Ammon's horn (tissue), 1 donor: Measurements from ENCODE around the gene RAI14.
A peak's percentile ranks its signal among the peaks of the same experiment; 100 is the strongest.

Experiments used
- DNase-seq: peaks from one replicate; pipeline ENCODE4 v3.0.0-alpha.2; 2016; ENCODE audit warnings: low spot score

RAI14 gene

GRCh38 chr5:34677428-34677827, 21.3 kb downstream of the RAI14 start:
- no peak for DNase-seq

GRCh38 chr5:34680896-34681295, 24.8 kb downstream of the RAI14 start:
- DNase-seq, result no peak

GRCh38 chr5:34682926-34683623, 26.9 kb downstream of the RAI14 start:
- no peak for DNase-seq

GRCh38 chr5:34684281-34684979, 28.3 kb downstream of the RAI14 start:
- peak; percentile 61 for DNase-seq

GRCh38 chr5:34684980-34685352, 28.8 kb downstream of the RAI14 start:
- no peak for DNase-seq

GRCh38 chr5:34685485-34686165, 29.5 kb downstream of the RAI14 start:
- DNase-seq, result no peak

GRCh38 chr5:34686762-34687268, 30.7 kb downstream of the RAI14 start:
- peak; percentile 13 for DNase-seq

- no peak for DNase-seq
Observed at GRCh38 chr5:34687269-34688011, 31.3 kb downstream of the RAI14 start.

- no peak for DNase-seq
Observed at GRCh38 chr5:34688015-34688810, 32.1 kb downstream of the RAI14 start.

- DNase-seq, result no peak
Observed at GRCh38 chr5:34690301-34690700, 34.2 kb downstream of the RAI14 start.

GRCh38 chr5:34690898-34691297, 34.8 kb downstream of the RAI14 start:
- DNase-seq, result no peak

GRCh38 chr5:34691326-34691725, 35.2 kb downstream of the RAI14 start:
- DNase-seq, result no peak

- peak; percentile 21 for DNase-seq
Observed at GRCh38 chr5:34692786-34693185, 36.7 kb downstream of the RAI14 start.

- no peak for DNase-seq
Observed at GRCh38 chr5:34694012-34694411, 37.9 kb downstream of the RAI14 start.

- DNase-seq, result no peak
Observed at GRCh38 chr5:34694685-34695084, 38.6 kb downstream of the RAI14 start.

GRCh38 chr5:34695275-34696027, 39.3 kb downstream of the RAI14 start:
- DNase-seq, result no peak

- DNase-seq, result no peak
Observed at GRCh38 chr5:34697308-34698108, 41.4 kb downstream of the RAI14 start.

- DNase-seq, result no peak
Observed at GRCh38 chr5:34698109-34698419, 41.9 kb downstream of the RAI14 start.

- no peak for DNase-seq
Observed at GRCh38 chr5:34698754-34699153, 42.6 kb downstream of the RAI14 start.
